Activated naive CD4-positive, alpha-beta T cell treated with anti-CD3 and anti-CD28 coated beads, Interleukin-2, amount 10 ng/mL, durations not matched to agents 7 days and 5 days (primary cell): ENCODE measurements around the gene BACH2.
"Not testable (repeated sequence)": the region's sequence is repeated elsewhere in the genome, so short reads cannot be mapped to it uniquely, and the experiment has no call there.

Experiments used
- CTCF ChIA-PET: fragments of 350-600 bp; sonication (Branson Sonifier 250); formaldehyde crosslinking; loops from one replicate; lab custom pipeline; 2021; ENCODE audit warnings: antibody characterized with exemption; lab: Charles Lee
- DNase-seq: peaks from one replicate; pipeline ENCODE4 v3.0.0-alpha.2; 2020
- H3K27ac Mint-ChIP-seq: one replicate; pipeline ENCODE4 v1.8.0; 2021; ENCODE audit warnings: mild to moderate bottlenecking, moderate library complexity, mixed read lengths
- H3K27me3 Mint-ChIP-seq: one replicate; pipeline ENCODE4 v1.8.0; 2021; ENCODE audit warnings: mild to moderate bottlenecking, mixed read lengths
- H3K36me3 Mint-ChIP-seq: one replicate; pipeline ENCODE4 v1.8.0; 2021; ENCODE audit warnings: mixed read lengths
- H3K4me1 Mint-ChIP-seq: one replicate; pipeline ENCODE4 v1.8.0; 2021; ENCODE audit warnings: mixed read lengths
- H3K4me3 Mint-ChIP-seq: one replicate; pipeline ENCODE4 v1.8.0; 2021; ENCODE audit warnings: mild to moderate bottlenecking, moderate library complexity, mixed read lengths
- H3K9me3 Mint-ChIP-seq: one replicate; pipeline ENCODE4 v1.8.0; 2021; ENCODE audit warnings: mixed read lengths

The BACH2 gene

GRCh38 chr6:90045535-90045934, 251.1 kb downstream of the BACH2 start:
- no peak overlapping the region for H3K27ac Mint-ChIP-seq
- peaks cover 30% of the 10 kb centered on the region for H3K36me3 Mint-ChIP-seq
- H3K9me3 Mint-ChIP-seq = no peaks in the 10 kb centered on the region
- peaks cover 24% of the 10 kb centered on the region for H3K4me1 Mint-ChIP-seq
- no peak for DNase-seq
- no peak overlapping the region for H3K4me3 Mint-ChIP-seq
- CTCF ChIA-PET = interaction anchor here (1.2 kb wide), 1 partner anchor 9 kb away, joined by 3 read pairs; no protein-coding TSS in a partner anchor
- H3K27me3 Mint-ChIP-seq = no peaks in the 10 kb centered on the region

- CTCF ChIA-PET = interaction anchor here (0.6 kb wide), 1 partner anchor 162 kb away, joined by 4 read pairs; no protein-coding TSS in a partner anchor
- Mint-ChIP-seq H3K27me3 (no peaks in the 10 kb centered on the region), H3K36me3 (peaks cover 29% of the 10 kb centered on the region), H3K27ac (no peak overlapping the region), H3K9me3 (no peaks in the 10 kb centered on the region), H3K4me1 (peaks cover 21% of the 10 kb centered on the region), H3K4me3 (no peak overlapping the region)
- DNase-seq = no peak
Measured at GRCh38 chr6:90044833-90045381, 251.7 kb downstream of the BACH2 start.

GRCh38 chr6:90044182-90044832, 252.3 kb downstream of the BACH2 start:
- H3K36me3 Mint-ChIP-seq = peaks cover 30% of the 10 kb centered on the region
- no peak overlapping the region for H3K4me3 Mint-ChIP-seq
- peaks cover 19% of the 10 kb centered on the region for H3K4me1 Mint-ChIP-seq
- H3K27ac Mint-ChIP-seq = no peak overlapping the region
- no peaks in the 10 kb centered on the region for H3K27me3 Mint-ChIP-seq
- CTCF ChIA-PET = interaction anchor here (0.6 kb wide), 1 partner anchor 162 kb away, joined by 4 read pairs; no protein-coding TSS in a partner anchor
- no peaks in the 10 kb centered on the region for H3K9me3 Mint-ChIP-seq
- no peak for DNase-seq

DNA sequence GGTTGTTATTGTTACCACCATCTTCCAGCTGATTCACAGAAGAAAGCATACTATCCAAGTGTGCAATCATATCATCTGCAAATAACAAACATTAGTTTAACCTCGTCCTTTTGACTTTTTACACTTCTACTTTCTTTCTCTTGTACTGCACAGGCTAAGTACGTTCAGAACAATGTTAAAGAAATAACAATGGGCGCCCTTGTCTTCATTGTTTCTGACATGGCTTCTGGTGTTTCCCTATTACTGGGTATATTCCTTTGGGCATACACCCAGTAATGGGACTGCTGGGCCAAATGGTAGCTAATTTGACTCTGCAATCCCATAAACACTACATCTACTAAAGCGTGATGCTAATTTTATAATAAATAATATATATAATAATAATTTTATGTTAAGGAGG, 255.7 kb downstream of the BACH2 start:
- DNase-seq = no peak
- no peaks in the 10 kb centered on the region for H3K27me3 Mint-ChIP-seq
- CTCF ChIA-PET = no interaction called here
- no peaks in the 10 kb centered on the region for H3K9me3 Mint-ChIP-seq
- no peak overlapping the region for H3K4me3 Mint-ChIP-seq
- peaks cover 30% of the 10 kb centered on the region for H3K36me3 Mint-ChIP-seq
- H3K4me1 Mint-ChIP-seq = peaks cover 22% of the 10 kb centered on the region
- no peak overlapping the region for H3K27ac Mint-ChIP-seq

- Mint-ChIP-seq H3K27me3 (no peaks in the 10 kb centered on the region), H3K9me3 (no peaks in the 10 kb centered on the region), H3K36me3 (peaks cover 36% of the 10 kb centered on the region), H3K4me1 (peaks cover 30% of the 10 kb centered on the region), H3K27ac (no peak overlapping the region), H3K4me3 (no peak overlapping the region)
- no peak for DNase-seq
- CTCF ChIA-PET = no interaction called here
Measured at GRCh38 chr6:90039911-90040310, 256.7 kb downstream of the BACH2 start.

DNA sequence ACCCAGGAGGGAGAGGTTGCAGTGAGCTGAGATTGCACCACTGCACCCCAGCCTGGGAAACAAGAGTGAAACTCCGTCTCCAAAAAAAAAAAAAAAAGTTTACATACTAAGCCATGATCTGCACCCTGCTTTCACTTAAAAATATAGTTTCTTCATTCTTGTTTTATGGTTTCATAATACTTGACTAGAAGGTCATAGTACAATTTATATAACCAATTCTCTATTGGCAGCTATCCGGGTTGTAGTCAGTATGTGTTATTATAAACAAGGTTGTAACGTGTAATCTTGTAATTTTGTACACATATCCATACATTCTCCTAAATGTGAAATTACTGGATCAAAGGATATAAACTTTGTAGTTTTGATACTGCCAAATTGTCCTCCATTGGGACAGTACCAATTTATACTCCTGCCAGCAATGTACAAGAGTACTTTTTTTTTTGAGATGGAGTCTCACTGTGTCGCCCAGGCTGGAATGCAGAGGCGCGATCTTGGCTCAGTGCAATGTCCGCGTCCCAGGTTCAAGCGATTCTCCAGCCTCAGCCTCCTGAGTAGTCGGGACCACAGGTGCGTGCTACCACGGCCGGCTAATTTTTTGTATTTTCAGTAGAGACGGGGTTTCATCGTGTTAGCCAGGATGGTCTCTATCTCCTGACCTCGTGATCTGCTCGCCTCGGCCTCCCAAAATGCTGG, 257.5 kb downstream of the BACH2 start:
- H3K9me3 Mint-ChIP-seq = no peaks in the 10 kb centered on the region
- no peak overlapping the region for H3K27ac Mint-ChIP-seq
- no peaks in the 10 kb centered on the region for H3K27me3 Mint-ChIP-seq
- H3K4me3 Mint-ChIP-seq = no peak overlapping the region
- H3K36me3 Mint-ChIP-seq = peaks cover 39% of the 10 kb centered on the region
- CTCF ChIA-PET = no interaction called here
- H3K4me1 Mint-ChIP-seq = peaks cover 33% of the 10 kb centered on the region
- DNase-seq = no peak

- H3K36me3 Mint-ChIP-seq = peaks cover 52% of the 10 kb centered on the region
- no peak for DNase-seq
- peaks cover 43% of the 10 kb centered on the region for H3K4me1 Mint-ChIP-seq
- CTCF ChIA-PET = interaction anchor here (1.2 kb wide), 1 partner anchor 9 kb away, joined by 3 read pairs; no protein-coding TSS in a partner anchor
- no peaks in the 10 kb centered on the region for H3K27me3 Mint-ChIP-seq
- H3K9me3 Mint-ChIP-seq = peaks cover 4% of the 10 kb centered on the region
- no peak overlapping the region for H3K27ac Mint-ChIP-seq
- H3K4me3 Mint-ChIP-seq = no peak overlapping the region
Measured at GRCh38 chr6:90036963-90037362, 259.7 kb downstream of the BACH2 start.

GRCh38 chr6:90035047-90035723, 261.5 kb downstream of the BACH2 start:
- no peak for DNase-seq
- Mint-ChIP-seq H3K27ac (peak overlapping the region; percentile 47), H3K27me3 (no peaks in the 10 kb centered on the region), H3K36me3 (peaks cover 56% of the 10 kb centered on the region), H3K4me1 (peaks cover 46% of the 10 kb centered on the region), H3K4me3 (no peak overlapping the region), H3K9me3 (peaks cover 7% of the 10 kb centered on the region)
- CTCF ChIA-PET = interaction anchor here (0.6 to 1.2 kb wide), 3 partner anchors 21 to 31 kb away, joined by 3 read pairs; no protein-coding TSS in a partner anchor

DNA sequence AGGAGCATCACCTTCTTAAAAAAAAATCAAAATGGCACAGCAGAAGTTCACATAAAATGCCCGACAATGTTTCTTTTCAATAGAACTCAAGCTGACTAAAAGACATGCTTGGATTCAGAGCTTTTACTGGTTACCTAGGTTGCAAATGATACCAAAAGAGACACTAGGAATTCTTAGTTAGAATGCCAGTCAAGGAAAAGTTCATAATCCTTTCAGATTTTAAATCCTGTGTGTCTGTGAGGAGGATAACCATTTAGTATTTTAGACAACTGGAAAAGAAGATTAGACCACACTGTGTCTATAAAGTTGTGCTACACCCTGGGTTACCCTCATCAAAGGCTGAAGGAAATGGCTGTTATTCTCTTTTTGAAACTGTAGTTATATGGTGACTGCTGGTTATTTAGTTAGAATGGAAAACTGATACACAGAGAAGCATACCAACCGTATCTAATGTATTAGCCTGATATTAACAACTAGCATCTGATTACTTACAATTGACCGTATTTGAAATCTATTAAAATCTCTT, 262.8 kb downstream of the BACH2 start:
- H3K4me1 Mint-ChIP-seq = peaks cover 60% of the 10 kb centered on the region
- no peaks in the 10 kb centered on the region for H3K27me3 Mint-ChIP-seq
- no peak overlapping the region for H3K27ac Mint-ChIP-seq
- peaks cover 7% of the 10 kb centered on the region for H3K9me3 Mint-ChIP-seq
- DNase-seq = no peak
- CTCF ChIA-PET = interaction anchor here (1.2 kb wide), 1 partner anchor 19 kb away, joined by 3 read pairs; no protein-coding TSS in a partner anchor
- peaks cover 58% of the 10 kb centered on the region for H3K36me3 Mint-ChIP-seq
- H3K4me3 Mint-ChIP-seq = no peak overlapping the region

- DNase-seq, H3K4me3 Mint-ChIP-seq, H3K9me3 Mint-ChIP-seq, H3K27me3 Mint-ChIP-seq, CTCF ChIA-PET, H3K27ac Mint-ChIP-seq: not testable (repeated sequence)
- peaks cover 67% of the 10 kb centered on the region for H3K4me1 Mint-ChIP-seq
- peaks cover 55% of the 10 kb centered on the region for H3K36me3 Mint-ChIP-seq
Measured at GRCh38 chr6:90032489-90033212, 264.0 kb downstream of the BACH2 start.

DNA sequence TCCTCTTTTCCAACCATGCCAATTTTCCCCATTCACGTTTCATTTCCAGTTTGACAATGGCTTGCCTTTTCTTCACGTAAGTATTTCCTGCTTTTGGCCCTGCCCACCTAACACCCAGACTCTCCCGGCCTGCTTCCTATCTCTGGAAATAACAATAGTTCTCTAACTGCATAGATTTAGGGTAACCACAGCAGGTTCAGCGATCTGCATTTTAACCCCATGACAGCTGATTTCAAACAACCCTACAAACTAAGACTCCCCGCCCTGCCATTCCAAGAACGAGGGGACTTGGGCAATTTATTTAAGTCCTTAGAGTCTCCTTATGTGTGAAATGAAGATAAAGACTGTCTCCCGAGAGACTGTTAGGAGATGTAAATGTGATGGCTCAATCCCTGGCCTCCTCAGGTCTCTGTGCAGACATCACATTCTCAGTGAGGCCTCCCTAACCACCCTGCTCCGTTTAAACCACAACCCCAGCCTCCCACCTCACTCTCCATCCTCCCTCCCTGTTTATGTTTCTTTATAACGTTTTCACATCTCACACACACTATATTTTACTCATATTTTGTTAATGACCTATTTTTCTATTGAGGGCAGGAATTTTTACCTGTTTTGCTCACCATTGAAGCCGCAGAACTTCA, 267.5 kb downstream of the BACH2 start:
- Mint-ChIP-seq H3K9me3 (peaks cover 7% of the 10 kb centered on the region), H3K36me3 (peaks cover 57% of the 10 kb centered on the region), H3K4me1 (peaks cover 64% of the 10 kb centered on the region), H3K4me3 (no peak overlapping the region), H3K27ac (peak overlapping the region; percentile 19), H3K27me3 (no peaks in the 10 kb centered on the region)
- peak; percentile 34 for DNase-seq
- CTCF ChIA-PET = interaction anchor here (1.3 kb wide), 1 partner anchor 89 kb away, joined by 3 read pairs; no protein-coding TSS in a partner anchor

DNA sequence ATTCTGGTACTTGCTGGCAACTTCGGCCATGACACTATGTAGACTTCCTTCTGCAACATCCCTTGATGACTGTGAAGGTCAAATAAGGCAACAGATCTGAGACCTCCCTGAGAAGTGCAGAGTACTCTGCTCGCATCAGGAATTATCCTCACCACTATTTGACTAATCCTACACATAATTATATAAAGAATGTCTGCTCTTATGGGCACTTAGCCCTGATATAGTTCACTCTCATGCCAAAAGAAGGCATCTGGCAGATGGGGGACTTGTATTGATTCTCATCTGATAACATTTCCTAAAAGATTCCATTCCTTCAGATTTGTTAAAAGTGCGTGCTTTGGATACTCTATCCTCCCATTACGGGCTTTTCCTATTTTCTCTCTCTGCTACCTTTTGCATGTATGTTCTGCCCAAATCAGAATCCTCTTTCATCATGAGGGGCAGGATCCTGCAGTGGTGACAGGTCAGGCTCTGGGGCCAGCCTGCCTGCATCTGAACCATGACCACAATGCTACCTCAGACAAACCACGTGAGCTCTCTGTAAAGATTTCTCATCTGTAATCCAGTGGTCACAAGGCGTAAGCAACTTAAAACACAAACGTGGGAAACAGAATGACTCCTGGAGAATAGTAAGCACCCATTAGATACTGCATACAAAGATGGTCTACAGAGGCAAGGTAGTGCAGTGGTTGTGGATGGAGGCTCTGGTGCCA, 268.4 kb downstream of the BACH2 start:
- Mint-ChIP-seq H3K4me1 (peaks cover 62% of the 10 kb centered on the region), H3K36me3 (peaks cover 60% of the 10 kb centered on the region)

More for the DNA sequence above, 268.4 kb downstream of the BACH2 start:
- DNase-seq = peak; percentile 28
- no peaks in the 10 kb centered on the region for H3K27me3 Mint-ChIP-seq
- H3K9me3 Mint-ChIP-seq = peaks cover 13% of the 10 kb centered on the region
- H3K27ac Mint-ChIP-seq = no peak overlapping the region
- CTCF ChIA-PET = interaction anchor here (1.3 kb wide), 1 partner anchor 88 kb away, joined by 3 read pairs; no protein-coding TSS in a partner anchor
- no peak overlapping the region for H3K4me3 Mint-ChIP-seq
